Fibroblast of lung (primary cell): ENCODE data around the gene PCSK7.

ENCODE experiments used
- EZH2 ChIP-seq: IDR thresholded peaks from 2 replicates; pipeline ENCODE4 v1.5.1; 2012; ENCODE audit warnings: low read length, control low read depth, mild to moderate bottlenecking; ENCODE audit errors: missing control alignments
- TF ChIP-seq, protein P1 (sequence below), 2 donors: IDR thresholded peaks in 1 of 2; conservative IDR thresholded peaks in 1 of 2; 1 replicate in 1 of 2; 2 replicates in 1 of 2; pipeline ENCODE4 v1.5.1; 2011 to 2012; ENCODE audit warnings: low read length in 2 of 2, control low read depth in 1 of 2, inconsistent platforms in 1 of 2, low read depth in 1 of 2, mild to moderate bottlenecking in 1 of 2

DNA sequence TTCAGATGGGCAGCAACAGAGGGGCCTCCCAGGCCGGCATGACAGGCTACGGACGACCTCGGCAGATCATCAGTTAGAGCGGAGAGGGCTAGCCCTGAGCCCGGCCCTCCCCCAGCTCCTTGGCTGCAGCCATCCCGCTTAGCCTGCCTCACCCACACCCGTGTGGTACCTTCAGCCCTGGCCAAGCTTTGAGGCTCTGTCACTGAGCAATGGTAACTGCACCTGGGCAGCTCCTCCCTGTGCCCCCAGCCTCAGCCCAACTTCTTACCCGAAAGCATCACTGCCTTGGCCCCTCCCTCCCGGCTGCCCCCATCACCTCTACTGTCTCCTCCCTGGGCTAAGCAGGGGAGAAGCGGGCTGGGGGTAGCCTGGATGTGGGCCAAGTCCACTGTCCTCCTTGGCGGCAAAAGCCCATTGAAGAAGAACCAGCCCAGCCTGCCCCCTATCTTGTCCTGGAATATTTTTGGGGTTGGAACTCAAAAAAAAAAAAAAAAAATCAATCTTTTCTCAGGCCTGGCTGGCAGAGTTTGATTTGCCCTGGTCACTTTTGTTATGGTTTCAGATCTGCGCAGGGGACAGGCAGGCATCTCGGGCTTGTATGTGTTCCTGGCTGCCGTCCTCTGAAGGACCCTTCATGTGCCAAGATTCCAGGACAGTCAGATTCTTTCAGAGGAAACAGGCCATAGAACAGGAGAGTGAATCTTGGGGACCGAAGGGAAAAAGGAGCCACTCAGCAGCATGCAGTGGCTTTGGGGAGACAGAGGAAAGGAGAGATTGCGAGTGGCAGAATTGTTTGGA, 27.4 kb downstream of the PCSK7 start:
- TF ChIP-seq, protein P1, sequence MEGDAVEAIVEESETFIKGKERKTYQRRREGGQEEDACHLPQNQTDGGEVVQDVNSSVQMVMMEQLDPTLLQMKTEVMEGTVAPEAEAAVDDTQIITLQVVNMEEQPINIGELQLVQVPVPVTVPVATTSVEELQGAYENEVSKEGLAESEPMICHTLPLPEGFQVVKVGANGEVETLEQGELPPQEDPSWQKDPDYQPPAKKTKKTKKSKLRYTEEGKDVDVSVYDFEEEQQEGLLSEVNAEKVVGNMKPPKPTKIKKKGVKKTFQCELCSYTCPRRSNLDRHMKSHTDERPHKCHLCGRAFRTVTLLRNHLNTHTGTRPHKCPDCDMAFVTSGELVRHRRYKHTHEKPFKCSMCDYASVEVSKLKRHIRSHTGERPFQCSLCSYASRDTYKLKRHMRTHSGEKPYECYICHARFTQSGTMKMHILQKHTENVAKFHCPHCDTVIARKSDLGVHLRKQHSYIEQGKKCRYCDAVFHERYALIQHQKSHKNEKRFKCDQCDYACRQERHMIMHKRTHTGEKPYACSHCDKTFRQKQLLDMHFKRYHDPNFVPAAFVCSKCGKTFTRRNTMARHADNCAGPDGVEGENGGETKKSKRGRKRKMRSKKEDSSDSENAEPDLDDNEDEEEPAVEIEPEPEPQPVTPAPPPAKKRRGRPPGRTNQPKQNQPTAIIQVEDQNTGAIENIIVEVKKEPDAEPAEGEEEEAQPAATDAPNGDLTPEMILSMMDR (conservative IDR thresholded peaks at IDR 0.05 in 1 of 2, IDR thresholded peaks at IDR 0.05 in 1 of 2; ENCODE audit: low read depth in 1 of 2, low read length in 2 of 2) = no peak
- TF ChIP-seq EZH2 = no peak
